Neutrophil (primary cell): ENCODE results near the gene CEP41.

Experiments used
- H3K27ac ChIP-seq: fragments of 200-600 bp; sonication (generic); 2 replicates; pipeline ENCODE4 v1.5.1; 2016; ENCODE audit warnings: mild to moderate bottlenecking, moderate library complexity
- H3K27me3 ChIP-seq: fragments of 200-600 bp; sonication (generic); 2 replicates; pipeline ENCODE4 v1.6.0; 2016; ENCODE audit warnings: mild to moderate bottlenecking
- H3K36me3 ChIP-seq: fragments of 200-600 bp; sonication (generic); 2 replicates; pipeline ENCODE4 v1.5.1; 2017
- H3K4me1 ChIP-seq, 2 experiments: fragments of 200-600 bp in 1 of 2; sonication (generic) in 1 of 2; 1 replicate in 1 of 2; 2 replicates in 1 of 2; pipeline versions ENCODE4 v1.5.1 to v1.6.1; 2013 to 2016; ENCODE audit warnings: low read depth in 1 of 2, low read length in 1 of 2, mild to moderate bottlenecking in 1 of 2, moderate library complexity in 1 of 2; ENCODE audit not compliant: control insufficient read depth in 1 of 2, insufficient read depth in 1 of 2
- H3K4me3 ChIP-seq, 2 experiments: fragments of 200-600 bp in 1 of 2; sonication (generic) in 1 of 2; 1 replicate in 1 of 2; 2 replicates in 1 of 2; pipeline ENCODE4 v1.5.1; 2013 to 2016; ENCODE audit warnings: low read depth in 1 of 2, low read length in 1 of 2, mild to moderate bottlenecking in 1 of 2, moderate library complexity in 1 of 2
- H3K9me3 ChIP-seq: fragments of 200-600 bp; sonication (generic); 2 replicates; pipeline ENCODE4 v1.5.1; 2016
- CTCF ChIP-seq: fragments of 200-600 bp; sonication (generic); IDR thresholded peaks from 2 replicates; pipeline ENCODE4 v1.5.1; 2016; ENCODE audit warnings: antibody characterized with exemption

CEP41 gene

GRCh38 chr7:130359276-130359857 is 81.4 kb downstream of the CEP41 start:
- H3K27me3 ChIP-seq: no peaks in the 10 kb centered on the region
- TF ChIP-seq CTCF: no peak
- H3K9me3 ChIP-seq: no peaks in the 10 kb centered on the region
- H3K4me3 ChIP-seq: no peak overlapping the region
- no peak overlapping the region for H3K27ac ChIP-seq
- H3K36me3 ChIP-seq: no peaks in the 10 kb centered on the region
- H3K4me1 ChIP-seq: no peaks in the 10 kb centered on the region

- H3K36me3 ChIP-seq: no peaks in the 10 kb centered on the region
- no peaks in the 10 kb centered on the region for H3K9me3 ChIP-seq
- H3K27ac ChIP-seq: no peak overlapping the region
- H3K4me1 ChIP-seq: no peaks in the 10 kb centered on the region
- no peak for TF ChIP-seq CTCF
- H3K27me3 ChIP-seq: no peaks in the 10 kb centered on the region
- no peak overlapping the region for H3K4me3 ChIP-seq
These were observed 82.3 kb downstream of the CEP41 start for GRCh38 chr7:130358471-130358870.

GRCh38 chr7:130356876-130357611 is 83.8 kb downstream of the CEP41 start:
- Histone ChIP-seq H3K4me3 (no peak overlapping the region), H3K27me3 (no peaks in the 10 kb centered on the region), H3K9me3 (no peaks in the 10 kb centered on the region), H3K27ac (no peak overlapping the region), H3K4me1 (no peaks in the 10 kb centered on the region), H3K36me3 (no peaks in the 10 kb centered on the region)
- TF ChIP-seq CTCF: no peak

GRCh38 chr7:130356121-130356875 is 84.5 kb downstream of the CEP41 start:
- Histone ChIP-seq H3K36me3 (no peaks in the 10 kb centered on the region), H3K9me3 (no peaks in the 10 kb centered on the region), H3K4me1 (no peaks in the 10 kb centered on the region), H3K27me3 (no peaks in the 10 kb centered on the region), H3K27ac (no peak overlapping the region), H3K4me3 (no peak overlapping the region)
- TF ChIP-seq CTCF: no peak

- H3K27me3 ChIP-seq: peaks cover 5% of the 10 kb centered on the region
- no peaks in the 10 kb centered on the region for H3K4me1 ChIP-seq
- H3K27ac ChIP-seq: no peak overlapping the region
- H3K9me3 ChIP-seq: no peaks in the 10 kb centered on the region
- H3K4me3 ChIP-seq: no peak overlapping the region
- no peaks in the 10 kb centered on the region for H3K36me3 ChIP-seq
- no peak for TF ChIP-seq CTCF
These were observed 87.6 kb downstream of the CEP41 start for GRCh38 chr7:130353196-130353595.
